ENCODE results near the gene PTDSS2.

PTDSS2 gene

DNA sequence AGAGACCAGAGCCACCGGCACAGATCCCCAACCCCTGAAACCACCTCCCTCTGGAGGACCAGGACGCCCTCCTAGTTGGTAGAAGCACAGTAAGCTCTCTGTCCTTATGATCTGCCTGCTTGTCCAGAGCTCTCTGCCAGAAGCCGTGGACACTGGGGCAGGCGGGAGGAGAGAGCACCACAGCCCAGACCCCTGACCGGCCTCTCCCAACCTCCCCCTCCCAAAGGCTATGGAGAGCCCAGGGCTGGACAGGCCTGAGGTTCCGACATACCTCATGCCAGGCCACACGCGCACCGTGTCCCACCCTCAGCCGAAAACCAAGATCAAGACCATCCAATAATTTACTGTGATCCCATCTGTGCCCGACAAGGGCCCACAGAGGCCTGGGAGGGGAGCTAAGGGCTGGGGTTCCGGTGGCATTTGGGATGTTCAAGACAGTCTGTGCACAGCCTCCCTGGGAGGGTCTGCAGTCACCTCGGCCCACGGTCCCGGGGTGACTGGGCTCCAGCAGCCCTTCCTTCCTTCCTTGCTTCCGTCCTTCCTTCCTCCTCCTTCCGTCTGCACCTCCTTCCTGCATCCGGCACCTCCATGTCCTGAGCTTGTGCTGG, 81.9 kb downstream of the PTDSS2 start:
- peaks cover 28% of the 10 kb centered on the region for H3K36me3 ChIP-seq (ENCODE audit: low read depth)
- no peak for TF ChIP-seq CTCF (IDR thresholded peaks at IDR 0.05; ENCODE audit: poor library complexity, severe bottlenecking)
- no peak for ATAC-seq (ENCODE audit: low read depth)
- no peaks in the 10 kb centered on the region for H3K4me1 ChIP-seq (ENCODE audit: insufficient read depth, poor library complexity, severe bottlenecking)
- no peaks in the 10 kb centered on the region for H3K27me3 ChIP-seq (ENCODE audit: insufficient read depth, poor library complexity, severe bottlenecking)
- H3K27ac ChIP-seq (ENCODE audit: poor library complexity, severe bottlenecking), result no peak overlapping the region
- no peak overlapping the region for H3K4me3 ChIP-seq (ENCODE audit: severe bottlenecking)
- no peaks in the 10 kb centered on the region for H3K9me3 ChIP-seq (ENCODE audit: severe bottlenecking)
- no peak for DNase-seq (ENCODE audit: low spot score)

DNA sequence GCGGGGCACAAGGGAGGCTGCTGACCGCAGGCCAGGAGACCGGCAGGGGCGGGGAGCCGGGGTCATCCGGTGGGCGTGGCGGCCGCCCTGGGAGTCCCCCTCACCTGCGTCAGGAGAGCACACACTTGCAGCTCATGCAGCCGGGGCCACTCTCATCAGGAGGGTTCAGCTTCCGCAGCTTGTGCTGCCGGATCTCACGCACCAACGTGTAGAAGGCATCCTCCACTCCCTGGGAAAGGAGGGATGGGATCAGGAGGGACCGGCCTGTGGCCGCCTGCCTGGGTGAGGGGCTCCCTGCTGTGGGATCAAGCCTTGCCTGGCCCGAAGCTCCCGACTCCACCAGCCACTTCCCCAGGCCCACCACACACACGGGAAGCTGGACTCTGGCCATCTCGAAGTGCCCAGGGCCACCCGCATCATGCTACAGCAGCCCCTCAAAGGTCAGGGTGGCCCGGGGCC, 82.5 kb downstream of the PTDSS2 start:
- H3K27me3 ChIP-seq (ENCODE audit: insufficient read depth, poor library complexity, severe bottlenecking), result no peaks in the 10 kb centered on the region
- peaks cover 28% of the 10 kb centered on the region for H3K36me3 ChIP-seq (ENCODE audit: low read depth)
- TF ChIP-seq CTCF (IDR thresholded peaks at IDR 0.05; ENCODE audit: poor library complexity, severe bottlenecking), result no peak
- DNase-seq (ENCODE audit: low spot score), result peak; percentile 72
- H3K27ac ChIP-seq (ENCODE audit: poor library complexity, severe bottlenecking), result no peak overlapping the region
- no peaks in the 10 kb centered on the region for H3K4me1 ChIP-seq (ENCODE audit: insufficient read depth, poor library complexity, severe bottlenecking)
- ATAC-seq (ENCODE audit: low read depth), result no peak
- H3K4me3 ChIP-seq (ENCODE audit: severe bottlenecking), result no peak overlapping the region
- no peaks in the 10 kb centered on the region for H3K9me3 ChIP-seq (ENCODE audit: severe bottlenecking)

DNA sequence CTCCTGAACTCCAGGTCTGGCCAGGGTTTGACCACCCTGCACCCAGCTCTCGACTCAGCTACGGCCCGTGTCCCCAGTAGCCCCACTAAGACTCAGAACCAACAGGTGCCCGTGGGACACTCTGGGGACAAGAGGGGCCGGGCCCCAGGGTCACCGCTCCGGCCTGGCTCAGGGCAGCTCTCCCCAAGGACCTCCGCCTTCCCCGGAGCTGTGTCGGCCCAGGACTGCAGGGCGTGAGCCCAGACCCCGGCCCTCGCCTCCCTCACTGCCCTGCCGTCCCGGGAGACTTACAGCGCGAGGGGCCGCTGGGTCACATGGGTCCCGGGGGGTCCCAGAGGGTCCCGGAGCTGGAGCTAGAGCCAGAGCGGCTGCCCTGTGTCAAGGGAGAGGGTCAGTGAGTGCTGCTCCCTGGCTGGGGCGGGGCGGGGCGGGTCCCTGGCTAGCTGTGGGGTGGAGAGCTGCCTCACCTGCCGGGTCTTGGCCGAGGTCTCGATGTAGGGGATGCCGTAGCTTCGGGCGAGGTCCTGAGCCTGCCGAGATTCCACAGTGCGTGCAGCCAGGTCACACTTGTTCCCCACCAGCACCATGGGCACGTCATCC, 83.0 kb downstream of the PTDSS2 start:
- no peak for TF ChIP-seq CTCF (IDR thresholded peaks at IDR 0.05; ENCODE audit: poor library complexity, severe bottlenecking)
- H3K4me1 ChIP-seq (ENCODE audit: insufficient read depth, poor library complexity, severe bottlenecking), result no peaks in the 10 kb centered on the region
- H3K27me3 ChIP-seq (ENCODE audit: insufficient read depth, poor library complexity, severe bottlenecking), result no peaks in the 10 kb centered on the region
- ATAC-seq (ENCODE audit: low read depth), result no peak
- H3K36me3 ChIP-seq (ENCODE audit: low read depth), result peaks cover 28% of the 10 kb centered on the region
- H3K9me3 ChIP-seq (ENCODE audit: severe bottlenecking), result no peaks in the 10 kb centered on the region
- H3K4me3 ChIP-seq (ENCODE audit: severe bottlenecking), result no peak overlapping the region
- H3K27ac ChIP-seq (ENCODE audit: poor library complexity, severe bottlenecking), result no peak overlapping the region
- no peak for DNase-seq (ENCODE audit: low spot score)

GRCh38 chr11:533586-534395, 83.7 kb downstream of the PTDSS2 start:
- H3K27ac ChIP-seq (ENCODE audit: poor library complexity, severe bottlenecking), result peak overlapping the region; percentile 91
- H3K36me3 ChIP-seq (ENCODE audit: low read depth), result peaks cover 28% of the 10 kb centered on the region
- H3K27me3 ChIP-seq (ENCODE audit: insufficient read depth, poor library complexity, severe bottlenecking), result no peaks in the 10 kb centered on the region
- no peaks in the 10 kb centered on the region for H3K9me3 ChIP-seq (ENCODE audit: severe bottlenecking)
- peak overlapping the region; percentile 88 for H3K4me3 ChIP-seq (ENCODE audit: severe bottlenecking)
- DNase-seq (ENCODE audit: low spot score) (peak; percentile 60), ATAC-seq (ENCODE audit: low read depth) (no peak)
- TF ChIP-seq CTCF (IDR thresholded peaks at IDR 0.05; ENCODE audit: poor library complexity, severe bottlenecking), result no peak
- no peaks in the 10 kb centered on the region for H3K4me1 ChIP-seq (ENCODE audit: insufficient read depth, poor library complexity, severe bottlenecking)
